ENCODE measurements around the gene GABRB2. TPM values are rescaled to one million over a fixed set of nuclear protein-coding genes. Genes with fewer than 3 reads are reported as not detected.

Gene GABRB2
- total and polyA plus RNA-seq, 2 of the 13 experiments (the other 11 are each of a cell fraction or from before 2014, with no cell fraction given) = 0.01 TPM; not detected in 1

DNA sequence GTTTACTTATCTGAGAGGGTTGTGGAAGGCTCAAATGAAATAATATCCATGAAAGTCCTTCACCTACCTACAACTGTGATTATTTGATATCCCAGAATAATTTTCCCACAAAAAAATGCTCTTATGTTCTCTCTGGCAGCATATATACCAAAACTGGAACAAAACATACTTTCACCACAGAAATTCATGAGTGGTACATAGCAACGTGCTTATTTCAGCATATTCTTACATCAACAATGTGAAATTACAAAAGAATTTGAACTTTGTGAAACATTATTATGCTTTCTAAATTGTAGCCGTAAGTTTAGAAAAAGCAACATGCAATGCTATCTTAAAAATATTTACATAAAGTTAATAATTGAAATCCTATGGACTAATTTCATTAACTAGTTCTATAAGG is 137.1 kb downstream of the GABRB2 start (continued):
- TF ChIP-seq, protein P1, sequence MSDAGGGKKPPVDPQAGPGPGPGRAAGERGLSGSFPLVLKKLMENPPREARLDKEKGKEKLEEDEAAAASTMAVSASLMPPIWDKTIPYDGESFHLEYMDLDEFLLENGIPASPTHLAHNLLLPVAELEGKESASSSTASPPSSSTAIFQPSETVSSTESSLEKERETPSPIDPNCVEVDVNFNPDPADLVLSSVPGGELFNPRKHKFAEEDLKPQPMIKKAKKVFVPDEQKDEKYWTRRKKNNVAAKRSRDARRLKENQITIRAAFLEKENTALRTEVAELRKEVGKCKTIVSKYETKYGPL (CRISPR knock-in tag; IDR thresholded peaks at IDR 0.05) = no peak

DNA sequence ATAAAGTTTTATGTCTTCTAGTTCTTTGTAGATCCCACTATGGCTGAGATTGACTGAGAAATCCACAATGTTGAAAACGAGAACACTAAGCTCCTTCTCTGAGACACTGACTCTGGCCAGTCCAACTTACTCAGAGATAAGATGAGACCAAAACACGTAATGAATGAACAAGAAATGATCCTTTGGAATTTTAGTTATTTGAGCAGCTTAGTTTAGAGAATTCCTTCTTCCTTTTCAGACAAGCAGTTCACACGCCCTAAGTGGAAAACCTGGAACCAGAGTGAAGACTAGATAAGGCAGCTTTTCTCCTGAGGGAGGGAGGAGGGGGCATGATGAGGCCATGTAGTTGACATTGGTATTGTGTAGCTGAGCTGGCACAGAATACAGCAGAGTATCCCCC is 139.6 kb downstream of the GABRB2 start:
- ChIA-PET CTCF (ENCODE audit: low intra/inter-chr PET ratio, low total read pairs) (no interaction called here), POLR2A (no interaction called here)
- no peak for DNase-seq (ENCODE audit: low spot score)
- in situ Hi-C loops (cut with HindIII; ENCODE audit: extremely low pct_ligation_motif_present, low pct_unique_long_range_greater_than_20kb) = no loop called here
- BruUV-seq (replicated peaks) = no TSS peak
- Histone ChIP-seq H3K27ac (ENCODE audit: extremely low read length, insufficient read depth, low read length) (no peak overlapping the region), H3K79me2 (ENCODE audit: insufficient read depth, low read length) (no peaks in the 10 kb centered on the region), H3K9me3 (ENCODE audit: low read length) (no peaks in the 10 kb centered on the region), H3K9ac (ENCODE audit: insufficient read depth, low read depth, low read length) (no peak overlapping the region), H3K27me3 (ENCODE audit: control insufficient read depth in 1 of 2, insufficient read depth in 2 of 2, low read length in 2 of 2) (no peaks in the 10 kb centered on the region), H4K20me1 (ENCODE audit: insufficient read depth, low read length) (no peaks in the 10 kb centered on the region), H2AFZ (ENCODE audit: low read length) (no peak overlapping the region), H3K36me3 (replicated peaks in 1 of 2; ENCODE audit: control insufficient read depth in 1 of 2, insufficient read depth in 2 of 2, low read length in 2 of 2) (no peaks in the 10 kb centered on the region), H3K4me3 (replicated peaks in 1 of 3; ENCODE audit: insufficient read depth in 1 of 3, low read depth in 2 of 3, low read length in 3 of 3) (no peak overlapping the region), H3K4me2 (ENCODE audit: low read depth, low read length) (no peak overlapping the region), H3K4me1 (ENCODE audit: insufficient read depth, low read length) (no peaks in the 10 kb centered on the region)
- 0% methylated on average over 3 of the region's 3 CpGs for WGBS (ENCODE audit: low lambda C conversion rate)
- no peak for ATAC-seq
- TF ChIP-seq SSRP1 (CRISPR knock-in tag; IDR thresholded peaks at IDR 0.05) = no peak
- no peak for FAIRE-seq
- intact Hi-C loops (cut with micrococcal nuclease; ENCODE audit: unreplicated experiment) = no loop called here

DNA sequence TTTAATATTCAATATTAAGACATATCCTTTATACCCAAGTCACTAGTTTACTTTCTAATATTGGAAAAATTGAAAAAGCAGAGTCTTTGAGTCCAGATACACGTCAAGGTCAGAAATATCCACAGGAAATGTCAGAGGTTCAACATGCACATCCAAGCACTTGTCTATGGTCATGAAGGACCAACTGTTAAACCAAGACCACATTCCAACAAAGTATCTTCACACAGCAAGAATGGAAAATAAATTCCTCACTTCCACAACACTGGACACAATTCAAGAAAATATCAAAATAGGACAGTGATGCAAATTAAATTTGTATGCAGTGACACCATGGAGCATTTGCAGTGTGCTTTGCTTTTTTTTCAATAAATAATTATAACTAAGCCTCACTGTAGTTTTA is 142.5 kb downstream of the GABRB2 start:
- no peak overlapping the region for H3K4me3 ChIP-seq (replicated peaks in 1 of 3; ENCODE audit: insufficient read depth in 1 of 3, low read depth in 2 of 3, low read length in 3 of 3)
- BruUV-seq (replicated peaks) = no TSS peak
- POLR2A ChIA-PET = no interaction called here
- H3K9me3 ChIP-seq (ENCODE audit: low read length) = no peaks in the 10 kb centered on the region
- ATAC-seq = no peak
- DNase-seq (ENCODE audit: low spot score) = no peak
- in situ Hi-C loops (cut with HindIII; ENCODE audit: extremely low pct_ligation_motif_present, low pct_unique_long_range_greater_than_20kb) = no loop called here
- intact Hi-C loops (cut with micrococcal nuclease; ENCODE audit: unreplicated experiment) = no loop called here
- no peak for TF ChIP-seq ZNF773 (CRISPR knock-in tag; IDR thresholded peaks at IDR 0.05; ENCODE audit: borderline replicate concordance)
- no peak for TF ChIP-seq NCOA1 (CRISPR knock-in tag; IDR thresholded peaks at IDR 0.05)
- TF ChIP-seq AKAP8 (CRISPR knock-in tag; IDR thresholded peaks at IDR 0.05) = no peak
- H3K9ac ChIP-seq (ENCODE audit: insufficient read depth, low read depth, low read length) = no peak overlapping the region
- no peaks in the 10 kb centered on the region for H4K20me1 ChIP-seq (ENCODE audit: insufficient read depth, low read length)
- H3K36me3 ChIP-seq (replicated peaks in 1 of 2; ENCODE audit: control insufficient read depth in 1 of 2, insufficient read depth in 2 of 2, low read length in 2 of 2) = no peaks in the 10 kb centered on the region
- no peak for FAIRE-seq
- no peaks in the 10 kb centered on the region for H3K27me3 ChIP-seq (ENCODE audit: control insufficient read depth in 1 of 2, insufficient read depth in 2 of 2, low read length in 2 of 2)
- CTCF ChIA-PET (ENCODE audit: low intra/inter-chr PET ratio, low total read pairs) = no interaction called here
- H3K4me1 ChIP-seq (ENCODE audit: insufficient read depth, low read length) = no peaks in the 10 kb centered on the region
- H3K27ac ChIP-seq (ENCODE audit: extremely low read length, insufficient read depth, low read length) = no peak overlapping the region
- H3K79me2 ChIP-seq (ENCODE audit: insufficient read depth, low read length) = no peaks in the 10 kb centered on the region
- no peak overlapping the region for H2AFZ ChIP-seq (ENCODE audit: low read length)
- no peak overlapping the region for H3K4me2 ChIP-seq (ENCODE audit: low read depth, low read length)
- 0% methylated on average over 1 of the region's 1 CpG for WGBS (ENCODE audit: low lambda C conversion rate)
